IPS DF 4.7 (cell line): ENCODE results near the gene LRATD1.

Experiments
- DNase-seq: peaks from one replicate; pipeline ENCODE4 v3.0.0-alpha.2; 2013; ENCODE audit warnings: low spot score; ENCODE audit errors: extremely low read depth

LRATD1 gene

GRCh38 chr2:14633461-14634181, 1.1 kb downstream of the LRATD1 start:
- DNase-seq = no peak

- DNase-seq = no peak
Measured at GRCh38 chr2:14634182-14634488, 1.6 kb downstream of the LRATD1 start.

DNA sequence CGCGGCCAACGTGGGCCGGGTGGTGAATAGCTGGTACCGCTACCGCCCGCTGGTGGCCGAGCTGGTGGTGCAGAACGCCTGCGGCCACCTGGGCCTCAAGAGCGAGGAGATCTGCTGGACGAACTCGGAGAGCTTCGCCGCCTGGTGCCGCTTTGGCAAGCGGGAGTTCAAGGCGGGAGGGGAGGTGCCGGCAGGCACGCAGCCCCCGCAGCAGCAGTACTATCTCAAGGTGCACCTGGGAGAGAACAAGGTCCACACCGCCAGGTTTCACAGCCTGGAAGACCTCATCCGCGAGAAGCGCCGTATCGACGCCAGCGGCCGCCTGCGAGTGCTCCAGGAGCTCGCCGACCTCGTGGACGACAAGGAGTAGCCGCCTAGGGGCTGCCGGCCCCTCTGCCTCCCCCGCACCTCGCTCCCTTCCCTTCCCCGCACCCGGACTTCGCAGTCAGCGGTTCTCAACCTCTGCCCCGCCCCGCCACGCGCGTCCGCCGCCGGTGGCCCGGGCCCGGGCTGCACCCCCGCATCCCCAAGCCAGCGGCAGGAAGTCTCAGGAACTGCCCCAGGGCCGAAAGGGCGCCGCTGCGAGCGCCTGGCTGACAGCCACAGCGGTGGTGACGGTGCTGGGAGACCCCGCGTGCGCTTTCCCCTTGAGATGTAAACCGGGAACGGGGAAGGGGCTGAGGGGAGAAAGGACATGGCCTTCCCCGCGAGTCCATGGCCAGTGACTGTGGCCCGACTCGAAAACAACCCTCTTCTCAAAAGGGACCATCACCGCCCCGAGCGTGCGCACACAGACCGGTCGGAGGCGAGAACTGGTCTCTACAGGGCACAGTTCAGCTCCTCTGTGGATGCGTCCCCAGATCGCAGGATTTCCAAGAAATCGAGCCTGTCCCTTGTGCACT, 2.2 kb downstream of the LRATD1 start:
- no peak for DNase-seq

DNA sequence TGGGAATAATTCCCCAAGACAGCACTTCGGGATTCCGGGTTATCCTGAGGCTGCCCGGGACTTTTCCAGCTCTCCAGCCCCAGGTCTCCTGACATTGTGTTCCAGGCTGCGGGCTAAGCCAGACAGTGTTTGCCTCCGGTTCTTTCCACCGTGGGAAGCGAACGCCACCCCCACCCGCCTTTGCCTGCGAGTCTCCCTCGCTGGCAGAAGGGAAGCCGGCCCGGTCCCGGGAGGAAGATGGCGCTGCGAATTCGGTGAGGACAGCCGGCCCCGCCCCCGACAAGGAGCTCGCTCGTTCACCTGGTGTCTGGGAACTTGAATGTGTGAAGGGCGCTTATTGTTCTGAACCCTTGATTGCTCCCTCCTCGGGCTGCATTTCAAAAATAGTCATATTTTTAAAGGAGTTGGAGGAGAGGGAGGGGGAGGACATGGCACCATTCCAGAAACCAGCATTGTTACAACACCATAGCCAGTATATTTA, 2.9 kb downstream of the LRATD1 start:
- DNase-seq = no peak

GRCh38 chr2:14638488-14638887, 6.0 kb downstream of the LRATD1 start:
- no peak for DNase-seq

- no peak for DNase-seq
Measured at GRCh38 chr2:14641116-14641515, 8.6 kb downstream of the LRATD1 start.

DNA sequence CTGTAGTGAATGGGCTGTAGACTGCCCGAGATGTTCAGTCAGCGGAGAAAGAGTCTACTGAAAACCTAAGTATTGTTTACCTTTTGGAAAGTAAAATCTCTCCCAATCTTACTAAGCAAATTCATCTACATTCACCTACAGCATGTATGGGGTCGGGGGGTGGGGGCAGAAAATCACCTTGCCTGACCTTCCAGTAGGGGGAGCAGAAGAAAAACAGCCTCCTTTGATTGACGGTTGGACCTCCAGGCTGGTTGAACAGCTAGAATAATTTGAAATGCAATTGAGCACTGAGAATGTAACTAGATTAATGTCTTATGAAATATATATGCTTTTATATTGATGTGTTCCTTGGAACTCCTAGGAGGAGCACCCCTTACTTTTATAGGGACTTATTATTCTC, 10.0 kb downstream of the LRATD1 start:
- no peak for DNase-seq

DNA sequence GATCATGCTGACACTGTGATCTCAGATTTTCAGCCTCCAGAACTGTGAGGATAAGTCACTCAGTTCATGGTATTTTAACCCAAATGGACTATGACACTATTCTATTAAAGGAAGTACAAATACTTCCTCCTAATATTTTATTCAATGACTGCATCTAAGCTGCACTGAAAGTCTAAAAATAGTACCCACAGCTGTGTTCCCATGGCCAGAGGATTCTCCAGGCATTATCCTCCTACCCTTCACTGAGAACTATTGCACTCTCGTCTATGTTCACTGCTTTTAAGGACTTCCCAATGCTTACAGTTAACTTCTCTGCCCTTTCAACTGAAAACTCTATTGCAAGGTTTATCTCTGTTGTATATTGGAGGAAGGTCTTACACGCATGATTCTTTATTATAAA, 15.2 kb downstream of the LRATD1 start:
- DNase-seq = no peak

- DNase-seq = no peak
Measured at GRCh38 chr2:14650066-14650465, 17.5 kb downstream of the LRATD1 start.

DNA sequence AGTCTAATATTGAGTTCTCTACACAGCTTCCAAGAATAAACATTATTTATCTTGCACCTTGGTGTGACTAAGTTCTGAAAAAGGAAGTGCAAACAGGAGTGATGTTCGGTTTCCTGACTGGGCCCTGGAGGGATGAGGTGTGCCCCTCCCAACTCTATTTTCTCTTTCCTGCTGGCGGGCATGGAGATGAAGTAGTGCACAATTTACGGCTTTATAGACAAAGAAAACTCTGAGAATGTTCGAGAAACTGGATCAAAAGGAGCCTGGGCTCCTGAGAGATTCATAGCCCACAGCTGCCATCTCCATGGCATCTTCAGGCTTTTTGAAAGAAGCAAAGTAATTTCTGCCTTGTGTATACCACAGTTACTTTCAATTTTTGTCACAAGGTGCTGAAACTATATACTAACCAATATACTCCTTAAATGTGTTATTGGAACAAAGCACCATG, 22.3 kb downstream of the LRATD1 start:
- DNase-seq = no peak

- DNase-seq = no peak
Measured at GRCh38 chr2:14656146-14656545, 23.6 kb downstream of the LRATD1 start.

DNA sequence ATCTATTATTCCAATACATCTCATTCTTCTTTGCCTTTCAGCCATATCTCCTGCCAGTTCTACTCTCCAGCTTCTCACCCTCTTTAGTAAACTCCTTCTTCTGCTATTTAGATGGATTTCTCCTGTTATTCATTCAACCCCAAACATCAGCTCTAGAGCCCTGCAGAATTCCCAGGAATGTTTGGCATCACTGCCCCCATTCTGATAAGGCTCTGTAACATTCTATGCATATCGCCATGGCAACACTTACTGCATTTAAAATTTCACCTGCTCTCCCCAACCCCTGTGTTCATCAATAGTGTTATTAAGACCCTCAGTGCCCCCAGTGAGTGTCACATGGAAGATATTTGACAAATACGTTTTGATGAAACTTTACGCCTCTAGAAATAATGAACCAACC, 28.6 kb downstream of the LRATD1 start:
- no peak for DNase-seq

- DNase-seq = no peak
Measured at GRCh38 chr2:14673351-14673875, 40.9 kb downstream of the LRATD1 start.

DNA sequence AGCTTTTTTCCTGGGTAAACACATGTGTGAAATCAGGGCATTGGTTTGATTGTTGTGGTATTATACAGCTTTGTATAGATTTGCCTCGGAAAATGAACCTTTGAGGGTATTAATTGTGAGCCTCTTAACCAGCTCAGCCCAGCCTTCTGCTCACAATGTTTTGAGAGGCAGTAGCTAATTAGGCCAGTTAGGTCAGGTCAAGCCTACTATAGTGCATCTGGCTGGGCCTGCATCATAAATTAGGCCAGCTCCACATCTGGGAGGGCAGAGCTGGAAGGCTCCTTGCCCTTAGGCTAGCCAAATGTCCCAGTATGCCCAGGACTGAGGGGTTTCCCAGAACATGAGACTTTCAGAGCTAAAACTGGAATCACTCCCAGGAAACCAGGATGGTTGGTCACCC, 43.0 kb downstream of the LRATD1 start:
- DNase-seq = no peak

DNA sequence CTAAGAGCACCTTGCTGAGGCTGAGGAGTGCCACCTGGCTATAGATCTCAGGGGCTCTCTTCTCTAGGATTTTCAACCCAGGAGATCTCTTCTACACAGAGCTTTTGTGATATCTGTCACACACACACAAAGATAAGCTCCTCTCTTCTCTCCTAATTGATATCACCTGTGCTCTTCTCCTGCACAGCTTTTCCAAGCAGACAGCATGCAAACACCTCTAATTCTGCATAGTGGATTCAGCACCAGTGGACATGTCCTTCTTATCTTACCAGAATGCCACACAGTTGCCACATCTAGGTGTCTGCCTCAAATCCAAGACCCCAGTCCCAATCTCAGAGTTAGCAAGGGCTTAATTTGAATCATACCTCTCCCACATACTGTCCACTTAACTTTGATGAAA, 43.9 kb downstream of the LRATD1 start:
- DNase-seq = no peak

- no peak for DNase-seq
Measured at GRCh38 chr2:14677039-14677438, 44.5 kb downstream of the LRATD1 start.

- DNase-seq = no peak
Measured at GRCh38 chr2:14678761-14679160, 46.2 kb downstream of the LRATD1 start.

GRCh38 chr2:14681608-14682007, 49.1 kb downstream of the LRATD1 start:
- DNase-seq = no peak
